GM21529 (cell line): ENCODE data around the gene SERTAD2.

Experiments used
- ATAC-seq: cut with Tn5 transposase; IDR thresholded peaks from one replicate; pipeline ENCODE4 v1.9.1; 2021; ENCODE audit not compliant: unreplicated experiment

The SERTAD2 gene

DNA sequence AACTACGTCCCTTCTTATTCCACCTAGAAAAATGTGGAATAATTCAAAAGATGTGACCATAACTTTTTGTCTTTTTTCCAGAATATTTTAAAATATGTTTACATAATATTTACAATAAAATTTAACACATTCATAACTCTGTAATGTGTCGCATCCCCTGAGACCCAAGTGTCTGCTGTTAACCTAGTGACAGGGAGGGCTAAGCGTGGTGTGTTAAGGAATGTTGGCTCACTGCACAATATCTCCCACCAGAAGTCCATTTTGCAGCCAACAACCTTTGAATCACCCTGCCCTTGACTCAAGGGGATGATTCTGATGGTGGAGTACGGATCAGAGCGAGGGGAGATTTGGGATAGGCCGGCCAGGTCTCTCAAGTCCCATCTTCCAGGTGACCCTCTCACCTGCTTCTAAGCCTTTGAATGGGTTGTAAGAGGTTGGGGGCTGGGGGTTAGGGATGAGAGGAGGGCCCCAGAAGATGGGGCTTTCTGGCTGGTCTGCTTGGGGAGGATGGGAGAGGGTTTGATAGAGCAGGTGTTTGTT lies 43.3 kb downstream of the SERTAD2 start:
- ATAC-seq: no peak

DNA sequence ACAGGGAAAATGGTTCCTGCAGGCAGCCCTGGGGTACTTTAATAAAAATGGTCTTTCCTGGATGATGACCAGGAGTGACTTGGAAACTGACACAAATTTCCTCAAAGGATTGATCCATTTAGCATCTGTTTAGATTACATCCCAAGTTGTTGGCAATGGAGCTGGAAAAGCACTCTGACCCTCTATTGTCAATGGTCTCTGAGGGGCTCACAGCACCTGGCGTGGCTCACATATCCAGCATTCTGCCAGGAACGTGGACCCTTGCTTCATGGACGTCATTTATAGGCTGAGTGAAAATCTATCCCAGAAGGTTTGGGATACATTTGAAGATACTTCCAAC lies 43.8 kb downstream of the SERTAD2 start:
- no peak for ATAC-seq

DNA sequence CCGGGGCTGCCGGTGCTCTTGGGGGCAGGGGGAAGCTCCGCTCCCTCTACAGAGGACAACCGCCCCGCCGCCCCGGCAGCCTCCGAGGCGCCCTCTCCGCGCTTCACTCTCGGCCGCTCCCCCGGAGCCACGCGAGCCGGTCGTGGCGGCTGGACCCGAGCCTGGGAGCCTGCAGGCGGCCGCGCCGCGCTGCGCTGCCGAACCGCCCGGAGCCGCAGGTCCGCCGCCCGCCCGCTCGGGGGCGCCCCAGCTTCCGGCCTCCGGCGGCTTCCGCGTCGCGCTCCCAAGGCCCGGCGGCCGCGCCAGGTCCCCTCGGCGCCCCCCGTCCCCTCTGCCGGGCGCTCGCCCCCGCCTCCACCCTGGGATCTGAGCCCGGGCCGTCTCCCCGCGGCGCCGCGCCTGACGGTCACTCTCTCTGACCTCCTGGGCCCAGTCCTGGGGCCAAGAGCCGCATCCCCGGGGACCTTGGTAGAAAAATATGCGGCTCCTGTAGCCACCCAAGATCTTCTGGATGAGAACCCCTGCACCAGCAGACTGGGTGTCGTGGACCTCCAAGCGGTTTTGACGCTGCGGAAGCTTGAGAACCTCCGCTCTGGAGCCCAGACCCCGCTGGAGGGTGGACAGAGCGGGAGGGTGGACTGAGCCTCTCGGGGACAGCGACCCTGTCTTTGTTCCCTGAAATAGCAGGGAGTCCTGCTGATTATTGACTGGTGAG lies 44.3 kb downstream of the SERTAD2 start:
- peak; percentile 43 for ATAC-seq

DNA sequence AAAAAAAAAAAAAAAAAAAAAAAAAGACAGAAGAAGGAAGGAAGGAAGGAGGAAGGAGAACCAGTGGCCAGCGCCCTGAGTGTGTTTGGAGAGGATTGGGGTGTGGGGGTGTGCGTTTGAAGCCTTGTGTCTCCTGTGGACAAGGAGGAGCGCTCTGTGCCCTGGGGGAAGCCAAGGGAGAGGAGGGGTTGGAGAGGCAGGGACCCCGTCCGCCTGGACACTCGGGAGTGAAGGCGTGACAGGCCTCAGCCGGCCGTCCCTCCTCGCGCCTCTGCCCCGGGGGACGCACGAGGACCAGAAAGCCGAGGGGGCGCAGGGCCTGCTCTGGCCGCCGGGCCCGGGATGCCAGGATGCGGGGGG lies 44.9 kb downstream of the SERTAD2 start:
- ATAC-seq: peak; percentile 8

DNA sequence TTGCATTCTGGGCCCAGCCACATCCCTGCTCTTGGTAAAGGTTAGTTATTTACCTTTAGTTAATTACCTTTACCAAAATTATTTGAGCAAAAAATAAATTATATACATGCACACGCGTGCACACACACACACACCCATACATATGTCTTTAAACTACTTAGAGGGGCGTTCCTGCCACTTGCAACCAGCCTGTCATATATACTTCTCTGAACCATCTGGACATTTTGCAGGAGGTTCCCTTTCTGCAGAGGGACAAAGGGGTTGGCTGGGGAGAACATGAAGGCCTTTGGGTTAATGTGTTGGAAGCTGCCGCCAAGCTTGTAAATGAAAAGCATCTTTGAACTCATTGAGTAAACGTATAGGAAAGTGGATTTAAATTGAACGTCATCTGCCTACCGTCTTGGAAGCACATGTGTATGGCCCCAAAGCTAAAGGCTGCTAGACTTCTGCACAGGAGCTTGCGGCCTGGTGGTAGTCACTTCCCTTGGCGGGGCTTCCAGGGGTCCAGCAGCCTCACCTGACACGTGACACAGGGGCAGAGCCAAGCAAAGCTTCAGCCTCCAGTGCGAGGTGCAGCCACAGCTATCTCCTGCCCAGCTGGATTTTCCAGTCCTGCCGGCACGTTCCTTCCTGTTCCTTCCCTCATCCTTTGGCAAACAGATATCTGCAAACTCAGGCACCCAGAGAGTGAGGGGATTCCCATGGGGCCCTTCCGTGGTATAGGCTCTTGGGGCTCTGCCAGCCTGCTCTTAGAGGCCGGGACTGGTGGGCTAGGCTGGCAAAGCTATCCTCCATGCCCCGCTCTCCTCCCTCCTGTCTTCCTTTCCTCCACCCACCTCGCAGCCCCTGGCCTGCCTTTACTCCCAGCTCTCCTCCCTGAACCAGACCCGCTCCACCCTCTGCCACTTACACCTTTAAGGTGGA lies 46.1 kb downstream of the SERTAD2 start:
- no peak for ATAC-seq

DNA sequence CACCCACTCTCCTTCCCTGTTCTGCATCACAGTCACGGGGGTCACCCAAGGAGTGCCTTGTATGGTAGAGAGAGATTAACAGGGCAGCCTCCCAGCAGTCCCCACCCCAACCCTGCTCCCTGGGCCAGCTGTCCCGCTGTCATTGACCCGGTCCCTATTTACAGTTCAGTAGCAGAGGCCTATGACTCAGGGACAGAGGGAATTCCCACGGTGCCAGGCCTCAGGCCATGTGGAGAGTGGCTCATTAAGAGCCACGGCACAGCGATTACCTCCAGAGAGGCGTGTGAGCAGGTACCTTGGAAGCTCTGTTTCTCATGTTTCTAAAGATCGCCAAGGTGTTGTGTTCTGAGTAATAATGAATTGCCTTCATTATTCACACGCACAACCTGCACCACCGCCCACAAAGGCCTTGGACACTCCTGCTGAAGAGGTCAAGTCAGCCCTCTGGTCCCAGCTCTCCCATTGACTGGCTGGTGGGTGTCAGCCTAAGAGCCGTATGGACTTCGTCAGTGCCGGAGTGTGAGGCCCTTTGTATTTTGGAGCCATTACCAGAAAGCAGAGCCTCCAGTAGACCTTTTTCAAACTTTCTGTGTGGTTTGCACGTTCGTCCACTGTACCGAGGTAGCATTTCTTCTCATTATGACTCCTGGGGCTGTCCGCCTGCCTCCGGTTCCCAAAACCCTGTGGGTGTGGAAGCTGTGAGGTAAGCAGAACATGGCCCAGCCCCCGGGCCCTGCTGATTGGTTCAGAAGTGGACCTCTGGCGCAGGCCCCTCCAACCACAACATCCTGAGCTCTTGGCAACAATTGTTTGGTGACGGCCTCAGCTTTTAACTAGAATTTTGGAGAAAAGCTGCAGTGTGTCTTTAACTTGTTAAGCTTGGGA lies 47.0 kb downstream of the SERTAD2 start:
- ATAC-seq: peak; percentile 87

DNA sequence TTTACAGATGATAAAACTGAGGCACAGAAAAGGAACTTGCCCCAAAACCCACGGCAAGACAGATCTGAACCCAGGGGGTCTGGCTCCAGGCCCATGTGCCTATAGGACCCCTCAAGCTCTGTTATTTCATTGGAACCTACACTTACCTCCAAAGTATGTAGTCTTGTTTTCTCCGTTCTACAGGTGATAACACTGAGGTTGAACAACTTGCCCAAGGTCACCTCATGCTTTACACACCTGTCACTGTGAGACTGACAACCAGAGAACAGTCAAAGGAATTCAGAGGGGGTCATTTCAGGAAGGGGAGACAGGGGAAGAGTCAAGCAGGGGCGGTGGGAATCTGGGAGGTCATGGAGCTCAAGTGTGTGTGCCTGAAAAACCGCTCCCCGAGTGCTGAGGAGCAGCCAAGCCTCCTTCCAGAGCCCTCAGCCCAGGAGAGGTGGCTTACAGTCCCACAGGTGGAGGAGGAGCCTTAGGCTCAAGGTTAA lies 47.7 kb downstream of the SERTAD2 start:
- no peak for ATAC-seq

DNA sequence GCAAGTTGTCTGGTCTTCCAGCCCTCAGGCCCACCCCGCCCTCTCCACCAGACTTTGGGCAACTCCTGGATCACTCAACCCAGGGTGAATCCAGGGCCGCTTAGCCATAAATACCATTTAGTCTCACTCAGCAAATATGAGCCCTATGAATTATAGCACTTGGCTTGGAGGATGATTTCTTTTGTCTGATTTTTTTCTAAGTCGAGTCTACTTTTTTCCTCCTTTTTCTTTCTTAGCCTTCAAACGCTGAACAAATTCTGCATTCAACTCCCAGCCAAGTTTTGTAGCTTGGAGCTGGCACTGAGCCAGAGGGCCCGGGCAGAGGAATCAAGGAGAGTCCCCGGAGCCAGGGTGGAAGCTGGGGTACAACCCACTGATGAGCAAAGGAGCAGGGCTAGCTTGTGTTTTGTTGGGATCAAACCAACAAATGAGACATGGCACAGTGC lies 48.7 kb downstream of the SERTAD2 start:
- ATAC-seq: no peak

DNA sequence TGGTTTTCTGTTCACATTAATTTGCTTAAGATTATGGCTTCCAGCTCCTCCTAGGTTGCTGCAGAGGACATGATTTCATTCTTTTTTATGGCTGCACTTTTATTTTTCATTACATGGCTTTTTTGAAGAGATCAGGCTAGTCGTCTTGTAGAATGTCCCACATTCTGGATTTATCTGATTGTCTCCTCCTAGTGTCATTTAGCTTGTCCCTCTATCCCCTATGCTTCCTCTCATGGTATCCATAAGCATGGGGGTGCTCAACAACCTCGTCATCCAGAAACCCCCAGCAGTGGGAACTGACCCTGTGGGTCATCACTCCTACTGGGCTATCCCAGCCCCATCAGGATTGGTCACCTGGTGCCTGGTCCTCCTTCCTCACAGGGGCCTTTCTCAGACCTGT lies 49.6 kb downstream of the SERTAD2 start:
- ATAC-seq: no peak

DNA sequence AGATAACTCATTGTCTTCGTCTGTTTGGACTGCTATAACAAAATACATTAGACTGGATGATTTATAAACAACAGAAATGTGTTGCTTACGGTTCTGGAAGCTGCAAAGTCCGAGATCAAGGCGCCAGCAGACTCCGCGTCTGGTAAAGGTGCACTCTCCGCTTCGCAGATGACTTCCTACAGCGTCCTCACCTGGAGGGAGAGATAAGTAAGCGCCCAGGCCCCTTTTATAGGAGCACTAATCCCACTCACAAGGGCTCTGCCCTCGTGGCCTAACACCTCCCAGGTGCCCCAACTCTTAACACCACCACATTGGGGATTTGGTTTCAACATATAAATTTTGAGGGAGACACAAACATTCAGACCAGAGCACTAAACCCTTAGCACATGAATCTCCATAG lies 51.3 kb downstream of the SERTAD2 start:
- ATAC-seq: no peak

DNA sequence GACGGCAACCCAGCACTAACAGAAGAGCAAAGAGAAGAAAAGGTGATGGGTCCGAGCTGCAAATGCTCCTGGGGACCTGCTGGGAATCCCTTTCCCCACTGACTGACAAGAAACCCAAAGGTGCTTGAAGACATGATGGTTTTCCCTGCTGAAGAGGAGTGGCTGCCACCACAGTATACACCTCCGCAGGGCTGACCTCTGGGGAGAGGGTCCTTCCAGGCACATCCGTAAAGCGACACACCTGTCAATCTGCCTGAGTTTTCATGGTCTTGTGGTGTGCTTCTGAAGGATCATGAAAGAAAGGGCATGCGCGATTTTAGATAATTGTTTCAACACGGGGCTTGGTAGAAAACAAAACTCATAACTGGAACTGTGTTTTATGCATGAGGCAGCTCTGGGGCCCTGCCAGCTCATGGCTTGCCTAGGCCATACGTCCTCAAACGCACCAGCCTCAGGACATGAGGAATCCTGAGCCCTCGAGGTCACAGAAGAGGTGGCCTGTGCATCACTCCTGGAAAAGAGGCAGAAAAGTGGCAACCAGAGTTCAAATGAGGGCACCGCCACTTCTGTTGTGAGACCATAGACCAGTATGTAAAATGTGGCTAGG lies 51.8 kb downstream of the SERTAD2 start:
- ATAC-seq: no peak

DNA sequence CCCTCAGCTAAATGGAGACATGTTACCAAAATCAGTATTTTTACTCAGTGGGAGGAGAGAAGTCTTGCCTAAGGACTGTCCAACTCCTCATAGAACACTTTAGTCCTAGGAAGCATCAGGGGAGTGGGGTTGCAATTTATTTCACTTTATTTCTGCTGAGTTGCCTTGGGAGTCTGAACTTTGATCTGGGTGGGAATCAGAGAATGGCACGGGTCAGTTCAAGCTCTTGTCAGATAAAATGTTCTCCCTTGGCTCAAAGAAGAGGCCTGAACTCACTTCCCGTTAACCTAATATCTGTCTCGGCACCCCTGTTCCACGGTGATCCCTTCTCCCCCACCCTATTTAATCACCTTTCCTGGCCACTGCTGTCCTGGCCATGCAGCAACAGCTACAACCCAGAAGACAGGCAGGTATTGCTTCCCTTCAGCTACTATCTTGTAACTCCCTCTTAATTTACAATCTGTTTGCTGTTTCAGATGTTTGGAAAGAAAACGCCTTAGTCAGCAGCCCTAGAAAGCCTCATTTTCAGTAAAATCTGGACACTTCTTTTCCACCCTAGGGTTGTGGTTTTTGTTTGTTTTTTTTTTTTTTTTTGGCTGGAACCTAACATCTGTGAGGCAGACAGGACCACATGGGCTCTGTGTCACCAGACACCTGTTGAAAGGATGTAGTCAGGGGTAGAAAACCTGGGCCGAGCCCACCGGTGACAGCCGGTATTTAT lies 52.5 kb downstream of the SERTAD2 start:
- no peak for ATAC-seq

DNA sequence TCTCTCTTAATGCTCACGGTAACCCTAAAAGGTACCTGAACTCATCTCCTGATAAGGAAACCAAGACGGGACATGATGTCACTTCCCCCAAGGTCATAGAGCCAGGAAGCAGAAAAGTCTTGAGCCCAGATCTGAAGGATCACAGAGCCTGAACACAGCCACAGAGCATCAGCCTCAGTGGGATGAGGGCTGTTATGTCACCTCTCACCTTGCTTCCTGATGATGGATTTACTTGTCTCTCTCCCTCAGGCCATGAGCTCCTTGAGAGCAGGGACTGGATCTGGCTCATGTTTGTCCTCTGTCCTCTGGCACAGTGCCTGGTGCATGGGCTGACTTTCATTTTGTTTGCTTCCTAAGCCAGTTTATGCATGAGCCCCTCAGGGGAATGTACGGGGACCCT lies 54.2 kb downstream of the SERTAD2 start:
- ATAC-seq: no peak

DNA sequence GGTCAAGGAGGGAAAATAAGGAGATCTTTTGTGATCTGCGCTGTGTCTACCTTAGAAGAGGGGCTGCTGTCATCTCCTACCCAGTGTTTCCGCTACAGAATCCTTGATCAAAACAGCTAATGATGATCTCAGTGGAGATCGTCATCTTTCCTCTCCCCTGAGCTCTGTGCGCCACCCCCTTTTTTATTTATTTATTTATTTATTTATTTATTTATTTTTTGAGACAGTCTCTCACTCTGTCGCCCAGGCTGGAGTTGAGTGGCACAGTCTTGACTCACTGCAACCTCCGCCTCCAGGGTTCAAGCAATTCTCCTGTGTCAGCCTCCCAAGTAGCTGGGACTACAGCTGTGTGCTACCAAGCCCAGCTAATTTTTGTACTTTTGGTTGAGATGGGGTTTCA lies 55.5 kb downstream of the SERTAD2 start:
- no peak for ATAC-seq

DNA sequence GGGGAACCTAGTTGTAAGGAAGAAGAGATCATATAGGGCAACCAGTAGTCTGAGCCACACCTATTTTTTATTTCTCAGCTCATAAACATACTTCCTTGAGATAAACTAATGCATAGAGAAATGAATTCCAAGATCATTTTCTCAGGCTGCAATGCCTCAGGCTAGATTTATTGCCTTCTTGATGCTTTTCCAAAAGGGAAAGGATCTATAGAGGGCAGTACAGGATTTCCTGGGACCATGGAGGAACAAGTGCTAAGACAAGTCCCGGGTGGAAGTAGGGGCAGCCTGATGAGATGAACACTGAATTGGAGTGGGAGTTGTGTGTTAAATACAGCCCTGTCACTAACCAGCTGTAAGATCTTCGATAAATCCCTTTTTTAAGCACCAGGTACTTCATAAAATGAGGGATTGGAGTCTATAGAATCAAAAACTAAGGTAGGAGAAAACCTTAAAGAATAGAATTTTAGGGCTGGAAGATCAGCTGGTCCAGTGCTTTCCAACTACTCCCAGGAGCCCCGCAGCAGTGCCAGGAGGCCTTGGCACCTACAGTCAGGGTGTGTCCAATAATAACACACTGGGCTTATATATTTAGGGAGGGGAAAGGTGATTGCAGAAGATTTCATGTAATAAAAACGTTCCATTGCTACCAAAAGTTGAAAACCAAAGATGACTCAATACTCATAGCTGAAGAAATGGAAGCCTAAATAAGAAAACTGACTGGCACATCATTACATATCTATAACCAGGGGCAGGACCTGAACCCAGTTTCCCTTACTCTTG lies 58.1 kb downstream of the SERTAD2 start:
- ATAC-seq: no peak

DNA sequence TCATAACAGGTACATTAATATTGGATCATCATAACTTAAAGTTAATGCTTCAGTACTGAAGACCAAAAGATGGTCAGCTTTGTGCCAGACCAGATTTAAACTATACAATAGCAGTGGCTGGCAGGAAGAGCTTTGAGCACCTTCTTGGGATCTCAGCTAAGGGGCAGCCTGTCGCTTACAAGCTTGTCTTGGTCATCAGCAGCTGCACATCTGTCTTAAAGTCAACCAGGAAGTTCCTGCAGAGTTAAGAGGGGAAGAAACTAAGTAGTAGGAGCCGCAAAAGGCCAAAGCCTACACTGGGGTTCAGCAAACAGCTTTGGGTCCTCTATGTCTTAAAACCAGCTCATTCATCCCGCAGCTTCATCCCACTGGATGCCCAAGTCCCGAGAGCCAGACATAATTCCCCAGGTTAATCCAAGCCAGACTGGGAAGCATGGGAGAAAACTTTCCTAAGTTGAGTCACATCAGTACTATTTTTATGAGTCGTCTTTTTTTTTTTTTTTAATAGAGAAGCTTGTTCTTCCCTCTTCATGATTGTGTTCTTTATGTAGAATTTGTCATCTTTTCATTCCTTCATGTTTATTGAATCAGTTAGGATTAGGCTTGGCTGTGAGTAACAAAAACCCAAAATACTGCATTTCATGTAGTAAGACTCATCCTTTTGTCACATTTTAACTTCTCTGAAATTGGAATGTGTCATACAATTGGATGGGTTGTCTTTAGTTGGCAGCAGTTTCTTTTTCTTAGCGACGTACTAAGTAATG lies 59.3 kb downstream of the SERTAD2 start:
- no peak for ATAC-seq

DNA sequence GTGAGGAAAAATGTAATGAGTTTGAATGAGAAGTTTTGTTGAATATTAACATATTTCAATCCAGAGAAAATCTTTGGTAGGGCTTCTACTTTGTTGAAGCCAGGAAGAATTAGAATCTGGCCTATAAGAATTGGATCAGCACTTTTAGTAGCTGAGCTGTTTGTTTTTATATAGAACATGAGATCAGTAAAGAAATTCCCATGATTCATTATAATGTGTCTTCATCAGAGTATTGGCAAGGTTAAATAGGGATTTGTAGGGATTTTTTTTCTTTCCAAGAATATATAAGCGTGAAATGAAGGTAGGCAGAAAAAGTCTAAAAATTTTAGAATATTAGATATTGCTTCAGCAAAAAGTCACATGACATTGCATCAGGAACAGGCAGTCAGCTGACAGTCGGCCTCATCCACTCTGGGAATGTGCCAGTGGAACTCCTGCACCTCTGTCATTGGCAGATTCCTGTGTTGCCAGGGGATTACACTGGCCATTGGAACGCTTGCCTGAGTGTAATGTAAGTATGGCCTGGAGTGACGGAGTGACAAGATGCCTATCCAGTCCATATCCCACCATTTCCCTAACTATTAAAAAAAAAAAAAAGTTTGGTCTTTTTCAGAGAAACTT lies 60.6 kb downstream of the SERTAD2 start:
- ATAC-seq: no peak

DNA sequence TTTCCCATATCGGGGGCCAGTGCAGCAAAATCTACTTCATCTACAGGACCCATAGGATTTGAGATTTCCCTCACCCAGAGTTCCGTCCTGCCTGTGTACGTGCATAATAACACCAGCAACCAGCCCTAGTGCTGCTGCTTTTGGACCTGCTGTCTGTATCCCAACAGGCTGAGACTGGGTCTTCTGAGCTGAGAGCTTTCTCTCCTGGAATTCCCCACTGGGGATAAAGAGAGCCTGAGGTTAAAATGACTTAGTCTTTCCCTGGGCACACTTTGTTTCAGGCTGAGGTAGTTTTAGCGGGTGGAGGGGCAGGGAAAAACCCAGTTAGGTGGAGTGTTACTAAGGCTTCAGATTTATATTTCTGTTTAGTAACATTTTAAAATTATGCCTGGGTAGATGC lies 62.5 kb downstream of the SERTAD2 start:
- ATAC-seq: no peak
